ENCODE data around the gene UCHL5.

The UCHL5 gene

GRCh38 chr1:193083365-193084088 lies 24.4 kb upstream of the UCHL5 start:
- Histone ChIP-seq H2AFZ (ENCODE audit: insufficient read depth, low read length, poor library complexity) (no peak overlapping the region), H3K23ac (ENCODE audit: low read length) (no peak overlapping the region), H3K4me2 (ENCODE audit: low read length) (no peak overlapping the region), H3K27ac (ENCODE audit: low read depth, low read length) (no peak overlapping the region), H3K18ac (ENCODE audit: low read length) (no peak overlapping the region), H3K27me3 (ENCODE audit: insufficient read depth, low read length) (no peaks in the 10 kb centered on the region), H2BK12ac (ENCODE audit: low read length) (no peak overlapping the region), H3K79me1 (ENCODE audit: low read length) (no peaks in the 10 kb centered on the region), H3K9me3 (ENCODE audit: insufficient read depth, low read depth, low read length) (no peaks in the 10 kb centered on the region), H3K4ac (ENCODE audit: low read depth, low read length) (no peak overlapping the region), H4K91ac (ENCODE audit: low read depth, low read length) (no peak overlapping the region), H3K4me1 (ENCODE audit: control insufficient read depth in 1 of 2, insufficient read depth in 2 of 2, low read length in 2 of 2) (no peaks in the 10 kb centered on the region), H2BK5ac (ENCODE audit: low read depth, low read length, poor library complexity) (no peak overlapping the region), H3K9ac (ENCODE audit: low read length) (no peak overlapping the region), H3K4me3 (ENCODE audit: low read depth, low read length) (no peak overlapping the region), H2BK120ac (ENCODE audit: insufficient read depth, low read length, poor library complexity) (no peak overlapping the region), H3K79me2 (ENCODE audit: control insufficient read depth, insufficient read depth, low read length, poor library complexity) (no peaks in the 10 kb centered on the region), H4K8ac (ENCODE audit: low read depth, low read length) (no peak overlapping the region), H3K36me3 (ENCODE audit: control insufficient read depth in 1 of 2, insufficient read depth in 2 of 2, low read length in 2 of 2) (peaks cover 6 to 13% of the 10 kb centered on the region in 2 experiments), H3K14ac (ENCODE audit: low read length) (no peak overlapping the region), H2AK5ac (ENCODE audit: low read length) (no peak overlapping the region), H4K12ac (ENCODE audit: low read depth, low read length) (no peak overlapping the region)
- DNase-seq, result no peak
- no CpG with 5 or more reads among the region's 6 CpGs for WGBS (ENCODE audit: extremely low coverage, insufficient coverage, insufficient read length)

DNA sequence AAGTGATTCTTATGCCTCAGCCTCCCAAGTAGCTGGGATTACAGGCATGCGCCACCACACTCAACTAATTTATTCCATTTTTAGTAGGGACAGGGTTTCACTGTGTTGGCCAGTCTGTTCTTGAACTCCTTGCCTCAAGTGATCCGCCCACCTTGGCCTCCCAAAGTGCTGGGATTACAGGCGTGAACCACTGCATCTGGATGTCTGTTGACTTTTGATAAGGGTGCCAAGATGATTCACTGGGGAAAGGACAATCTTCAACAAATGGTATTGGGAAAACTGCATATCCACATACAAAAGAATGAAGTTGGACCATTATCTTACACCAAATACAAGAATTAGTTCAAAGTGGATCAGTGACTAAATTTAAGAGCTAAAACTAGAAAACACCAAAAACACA lies 20.0 kb upstream of the UCHL5 start:
- Histone ChIP-seq H3K36me3 (ENCODE audit: control insufficient read depth in 1 of 2, insufficient read depth in 2 of 2, low read length in 2 of 2) (peaks cover 8 to 17% of the 10 kb centered on the region in 2 experiments), H2AFZ (ENCODE audit: insufficient read depth, low read length, poor library complexity) (no peak overlapping the region), H3K18ac (ENCODE audit: low read length) (no peak overlapping the region), H3K79me2 (ENCODE audit: control insufficient read depth, insufficient read depth, low read length, poor library complexity) (no peaks in the 10 kb centered on the region), H2AK5ac (ENCODE audit: low read length) (no peak overlapping the region), H3K4me3 (ENCODE audit: low read depth, low read length) (no peak overlapping the region), H4K8ac (ENCODE audit: low read depth, low read length) (no peak overlapping the region), H2BK120ac (ENCODE audit: insufficient read depth, low read length, poor library complexity) (no peak overlapping the region), H3K9ac (ENCODE audit: low read length) (no peak overlapping the region), H3K4ac (ENCODE audit: low read depth, low read length) (no peak overlapping the region), H3K9me3 (ENCODE audit: insufficient read depth, low read depth, low read length) (no peaks in the 10 kb centered on the region), H3K14ac (ENCODE audit: low read length) (no peak overlapping the region), H4K91ac (ENCODE audit: low read depth, low read length) (no peak overlapping the region), H3K4me1 (ENCODE audit: control insufficient read depth in 1 of 2, insufficient read depth in 2 of 2, low read length in 2 of 2) (no peaks in the 10 kb centered on the region), H3K79me1 (ENCODE audit: low read length) (no peaks in the 10 kb centered on the region), H3K4me2 (ENCODE audit: low read length) (no peak overlapping the region), H4K12ac (ENCODE audit: low read depth, low read length) (no peak overlapping the region), H3K27me3 (ENCODE audit: insufficient read depth, low read length) (no peaks in the 10 kb centered on the region), H3K23ac (ENCODE audit: low read length) (no peak overlapping the region), H2BK5ac (ENCODE audit: low read depth, low read length, poor library complexity) (no peak overlapping the region), H2BK12ac (ENCODE audit: low read length) (no peak overlapping the region), H3K27ac (ENCODE audit: low read depth, low read length) (no peak overlapping the region)
- WGBS (ENCODE audit: extremely low coverage, insufficient coverage, insufficient read length), result no CpG with 5 or more reads among the region's 3 CpGs
- no peak for DNase-seq

GRCh38 chr1:193077991-193078390 lies 18.8 kb upstream of the UCHL5 start:
- Histone ChIP-seq H3K9ac (ENCODE audit: low read length) (no peak overlapping the region), H2BK12ac (ENCODE audit: low read length) (no peak overlapping the region), H3K27me3 (ENCODE audit: insufficient read depth, low read length) (no peaks in the 10 kb centered on the region), H2BK120ac (ENCODE audit: insufficient read depth, low read length, poor library complexity) (no peak overlapping the region), H3K4me2 (ENCODE audit: low read length) (no peak overlapping the region), H3K14ac (ENCODE audit: low read length) (no peak overlapping the region), H2BK5ac (ENCODE audit: low read depth, low read length, poor library complexity) (no peak overlapping the region), H3K79me1 (ENCODE audit: low read length) (no peaks in the 10 kb centered on the region), H3K23ac (ENCODE audit: low read length) (no peak overlapping the region), H4K91ac (ENCODE audit: low read depth, low read length) (no peak overlapping the region), H3K9me3 (ENCODE audit: insufficient read depth, low read depth, low read length) (no peaks in the 10 kb centered on the region), H3K79me2 (ENCODE audit: control insufficient read depth, insufficient read depth, low read length, poor library complexity) (no peaks in the 10 kb centered on the region), H4K12ac (ENCODE audit: low read depth, low read length) (no peak overlapping the region), H2AK5ac (ENCODE audit: low read length) (no peak overlapping the region), H4K8ac (ENCODE audit: low read depth, low read length) (no peak overlapping the region), H3K4me1 (ENCODE audit: control insufficient read depth in 1 of 2, insufficient read depth in 2 of 2, low read length in 2 of 2) (no peaks in the 10 kb centered on the region), H3K4me3 (ENCODE audit: low read depth, low read length) (no peak overlapping the region), H2AFZ (ENCODE audit: insufficient read depth, low read length, poor library complexity) (no peak overlapping the region), H3K18ac (ENCODE audit: low read length) (no peak overlapping the region), H3K27ac (ENCODE audit: low read depth, low read length) (no peak overlapping the region), H3K36me3 (ENCODE audit: control insufficient read depth in 1 of 2, insufficient read depth in 2 of 2, low read length in 2 of 2) (peaks cover 8 to 12% of the 10 kb centered on the region in 2 experiments), H3K4ac (ENCODE audit: low read depth, low read length) (no peak overlapping the region)
- no peak for DNase-seq

GRCh38 chr1:193070942-193071341 lies 11.8 kb upstream of the UCHL5 start:
- Histone ChIP-seq H4K12ac (ENCODE audit: low read depth, low read length) (no peak overlapping the region), H3K18ac (ENCODE audit: low read length) (no peak overlapping the region), H3K79me2 (ENCODE audit: control insufficient read depth, insufficient read depth, low read length, poor library complexity) (no peaks in the 10 kb centered on the region), H3K4me1 (ENCODE audit: control insufficient read depth in 1 of 2, insufficient read depth in 2 of 2, low read length in 2 of 2) (no peaks in the 10 kb centered on the region), H3K9ac (ENCODE audit: low read length) (no peak overlapping the region), H4K8ac (ENCODE audit: low read depth, low read length) (no peak overlapping the region), H2BK5ac (ENCODE audit: low read depth, low read length, poor library complexity) (no peak overlapping the region), H3K4ac (ENCODE audit: low read depth, low read length) (no peak overlapping the region), H2AK5ac (ENCODE audit: low read length) (no peak overlapping the region), H3K36me3 (ENCODE audit: control insufficient read depth in 1 of 2, insufficient read depth in 2 of 2, low read length in 2 of 2) (no peaks in the 10 kb centered on the region), H2AFZ (ENCODE audit: insufficient read depth, low read length, poor library complexity) (no peak overlapping the region), H3K4me2 (ENCODE audit: low read length) (no peak overlapping the region), H3K23ac (ENCODE audit: low read length) (no peak overlapping the region), H4K91ac (ENCODE audit: low read depth, low read length) (no peak overlapping the region), H3K79me1 (ENCODE audit: low read length) (no peaks in the 10 kb centered on the region), H3K27me3 (ENCODE audit: insufficient read depth, low read length) (no peaks in the 10 kb centered on the region), H2BK120ac (ENCODE audit: insufficient read depth, low read length, poor library complexity) (no peak overlapping the region), H3K4me3 (ENCODE audit: low read depth, low read length) (no peak overlapping the region), H3K9me3 (ENCODE audit: insufficient read depth, low read depth, low read length) (no peaks in the 10 kb centered on the region), H2BK12ac (ENCODE audit: low read length) (peak overlapping the region; percentile 22), H3K14ac (ENCODE audit: low read length) (no peak overlapping the region), H3K27ac (ENCODE audit: low read depth, low read length) (no peak overlapping the region)
- WGBS (ENCODE audit: extremely low coverage, insufficient coverage, insufficient read length), result no CpG with 5 or more reads among the region's 5 CpGs
- no peak for DNase-seq
